CD4-positive, alpha-beta memory T cell (primary cell): Measurements from ENCODE around the gene ELAVL2. TPM values are rescaled to one million over a fixed set of nuclear protein-coding genes. Genes with fewer than 3 reads are reported as not detected.

ENCODE experiments used
- CTCF ChIA-PET: fragments of 350-600 bp; sonication (Branson Sonifier 250); formaldehyde crosslinking; loops from one replicate; lab custom pipeline; 2021; ENCODE audit warnings: inconsistent platforms; ENCODE audit not compliant: partially characterized antibody; lab: Charles Lee
- POLR2A ChIA-PET: fragments of 350-600 bp; sonication (Branson Sonifier 250); formaldehyde crosslinking; loops from one replicate; lab custom pipeline; 2021; ENCODE audit not compliant: partially characterized antibody; lab: Charles Lee
- DNase-seq, 5 donors: peaks; one replicate each; pipeline versions ENCODE4 v3.0.0 to v3.0.0-alpha.2; 2020 to 2022; ENCODE audit warnings: mixed read lengths in 1 of 5
- H3K27ac ChIP-seq: one replicate; pipeline ENCODE4 v1.7.0; 2013; ENCODE audit warnings: low read depth, low read length
- H3K27me3 ChIP-seq: 2 replicates; pipeline ENCODE4 v1.7.0; 2013; ENCODE audit warnings: mild to moderate bottlenecking, low read length, moderate library complexity; ENCODE audit not compliant: insufficient read depth
- H3K36me3 ChIP-seq: 2 replicates; pipeline ENCODE4 v1.7.0; 2013; ENCODE audit warnings: mild to moderate bottlenecking, low read length, moderate library complexity; ENCODE audit not compliant: insufficient read depth
- H3K4me1 ChIP-seq: 2 replicates; pipeline ENCODE4 v1.7.0; 2013; ENCODE audit warnings: mild to moderate bottlenecking, low read length, moderate library complexity; ENCODE audit not compliant: insufficient read depth
- H3K4me3 ChIP-seq, 2 donors: one replicate each; pipeline ENCODE4 v1.7.0; 2013; ENCODE audit warnings: low read length in 2 of 2, mild to moderate bottlenecking in 1 of 2
- H3K9me3 ChIP-seq, 2 donors: one replicate each; pipeline ENCODE4 v1.7.0; 2013; ENCODE audit warnings: low read length in 2 of 2, control low read depth in 1 of 2; ENCODE audit not compliant: control insufficient read depth in 1 of 2
- H3K27ac Mint-ChIP-seq, 7 donors: one replicate each; pipeline ENCODE4 v1.8.0; 2020 to 2021; ENCODE audit warnings: mixed read lengths in 7 of 7, mild to moderate bottlenecking in 6 of 7, inconsistent platforms in 3 of 7, moderate library complexity in 3 of 7
- H3K27me3 Mint-ChIP-seq, 2 donors: one replicate each; pipeline ENCODE4 v1.8.0; 2020 to 2021; ENCODE audit warnings: mixed read lengths in 2 of 2
- H3K36me3 Mint-ChIP-seq, 2 donors: one replicate each; pipeline ENCODE4 v1.8.0; 2020 to 2021; ENCODE audit warnings: mixed read lengths in 2 of 2, inconsistent platforms in 1 of 2, mild to moderate bottlenecking in 1 of 2
- H3K4me1 Mint-ChIP-seq, 4 donors: one replicate each; pipeline ENCODE4 v1.8.0; 2020 to 2021; ENCODE audit warnings: mixed read lengths in 4 of 4, mild to moderate bottlenecking in 1 of 4
- H3K4me3 Mint-ChIP-seq, 8 donors: one replicate each; pipeline ENCODE4 v1.8.0; 2020 to 2021; ENCODE audit warnings: mixed read lengths in 8 of 8, mild to moderate bottlenecking in 7 of 8, moderate library complexity in 6 of 8, inconsistent platforms in 3 of 8
- H3K9me3 Mint-ChIP-seq, 8 donors: one replicate each; pipeline ENCODE4 v1.8.0; 2020 to 2021; ENCODE audit warnings: mixed read lengths in 8 of 8, mild to moderate bottlenecking in 5 of 8, inconsistent platforms in 3 of 8, moderate library complexity in 1 of 8
- intact Hi-C: fragments of 100-400 bp; cut with micrococcal nuclease; formaldehyde crosslinking; loops from one replicate; pipeline ENCODE4 v1.15.1; 2023
- polyA plus RNA-seq, 2 donors: library from polyadenylated mRNA; unstranded; fragments of 300-500 nt; fragmentation: Illumina TruSeq; gene quantifications; one replicate each; pipeline ENCODE4 v1.2.3, GENCODE V29; 2021
- total RNA-seq, 2 experiments: library from RNA; stranded (reverse); gene quantifications; one replicate each; pipeline ENCODE4 v1.2.3, GENCODE V29; 2021

Gene ELAVL2
- total and polyA plus RNA-seq, 4 experiments from 2014 or later, result not detected

DNA sequence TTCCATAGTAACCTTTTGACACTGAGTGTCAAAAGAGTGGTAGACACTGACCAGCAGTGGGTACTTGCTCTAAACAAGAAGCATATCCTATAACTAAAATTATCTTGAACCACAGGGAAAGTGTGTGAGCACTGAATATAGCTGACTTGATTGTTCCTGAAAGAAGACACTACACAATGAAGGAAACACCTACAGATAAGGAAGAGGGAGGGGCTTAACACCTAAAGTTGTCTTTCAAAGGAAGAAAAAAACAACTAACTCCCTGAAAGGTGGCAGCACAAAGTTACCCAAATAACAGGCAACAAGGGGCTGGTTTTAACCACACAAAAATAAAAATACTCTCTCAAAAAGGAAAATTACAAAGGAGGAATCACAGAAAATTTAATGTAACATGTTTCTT is 6.6 kb downstream of the ELAVL2 start:
- intact Hi-C loops, result no loop called here
- Histone ChIP-seq H3K9me3 (no peaks in the 10 kb centered on the region), H3K27ac (no peak overlapping the region), H3K4me3 (no peak overlapping the region), H3K4me1 (no peaks in the 10 kb centered on the region), H3K36me3 (no peaks in the 10 kb centered on the region), H3K27me3 (peaks cover 5% of the 10 kb centered on the region)
- Mint-ChIP-seq H3K27me3 (peaks cover 13 to 15% of the 10 kb centered on the region in 2 donors), H3K4me3 (no peak overlapping the region), H3K9me3 (peaks cover 0 to 32% (median 25%) of the 10 kb centered on the region in 8 donors), H3K4me1 (no peaks in the 10 kb centered on the region), H3K36me3 (no peaks in the 10 kb centered on the region), H3K27ac (no peak overlapping the region)
- DNase-seq, result no peak
- POLR2A ChIA-PET, result no interaction called here
- CTCF ChIA-PET, result no interaction called here

DNA sequence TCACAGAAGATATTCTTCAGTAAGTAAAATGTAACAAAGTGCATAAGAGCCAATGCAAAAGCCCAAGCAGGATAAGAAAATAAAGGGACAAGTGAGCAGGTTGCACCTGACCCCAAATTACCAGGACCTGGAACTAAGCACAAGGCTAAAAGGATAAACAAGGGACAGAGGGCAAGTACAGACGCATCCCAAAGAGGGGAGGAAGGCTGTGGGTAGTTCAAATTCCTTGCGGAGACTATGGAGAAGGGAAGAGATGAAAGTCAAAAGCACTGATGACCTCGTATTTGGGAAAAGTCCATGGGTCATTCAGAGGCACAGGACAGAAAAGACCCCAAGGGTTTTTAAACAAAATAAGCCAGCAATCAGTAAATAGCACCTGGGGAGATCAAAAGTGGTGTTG is 11.8 kb downstream of the ELAVL2 start:
- Mint-ChIP-seq H3K9me3 (peaks cover 3 to 28% (median 11%) of the 10 kb centered on the region in 8 donors), H3K4me3 (no peak overlapping the region), H3K27me3 (peaks cover 1 to 2% of the 10 kb centered on the region in 2 donors), H3K27ac (no peak overlapping the region), H3K4me1 (no peaks in the 10 kb centered on the region), H3K36me3 (no peaks in the 10 kb centered on the region)
- intact Hi-C loops, result no loop called here
- Histone ChIP-seq H3K27me3 (no peaks in the 10 kb centered on the region), H3K27ac (no peak overlapping the region), H3K4me1 (no peaks in the 10 kb centered on the region), H3K36me3 (no peaks in the 10 kb centered on the region), H3K9me3 (no peaks in the 10 kb centered on the region), H3K4me3 (no peak overlapping the region)
- DNase-seq, result no peak
- ChIA-PET CTCF (no interaction called here), POLR2A (no interaction called here)

DNA sequence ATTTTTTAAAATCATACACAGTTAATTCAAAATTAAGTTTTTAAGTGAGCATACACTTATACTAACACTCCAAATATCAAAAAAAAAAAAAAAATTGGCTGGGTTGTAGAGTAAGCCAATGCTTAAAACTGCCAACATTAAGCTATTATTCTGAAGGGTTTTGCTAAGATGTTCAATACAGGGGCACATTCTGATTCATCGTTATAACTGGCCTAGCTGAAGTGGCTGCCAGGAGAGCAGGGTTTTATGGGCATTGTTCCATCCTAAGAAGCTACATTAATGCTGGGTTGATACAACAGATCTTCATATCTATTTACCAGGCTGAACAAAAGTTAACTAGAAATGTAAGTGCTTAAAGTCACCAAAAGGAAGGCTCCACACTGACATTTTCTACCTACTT is 13.4 kb downstream of the ELAVL2 start:
- intact Hi-C loops, result no loop called here

DNA sequence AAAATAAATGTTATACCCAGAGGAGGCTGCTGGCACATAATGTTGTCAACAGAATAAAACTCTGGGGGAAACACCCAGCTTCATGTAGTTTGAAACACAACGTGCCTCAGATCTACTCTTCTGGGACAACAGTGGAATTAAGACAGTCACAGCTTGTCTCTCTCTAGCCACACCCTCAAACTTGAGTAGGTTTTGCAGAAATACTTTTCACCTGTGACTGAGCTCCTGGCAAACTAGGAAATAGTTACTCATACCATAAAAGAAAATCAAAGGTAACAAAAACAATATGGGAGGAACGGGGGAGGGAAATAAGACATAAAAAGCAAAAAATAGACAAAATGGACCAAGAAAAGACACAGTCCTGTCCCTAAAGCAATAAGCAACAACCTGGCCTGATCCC is 14.4 kb downstream of the ELAVL2 start:
- Mint-ChIP-seq H3K36me3 (no peaks in the 10 kb centered on the region), H3K27me3 (no peaks in the 10 kb centered on the region), H3K4me1 (no peaks in the 10 kb centered on the region), H3K9me3 (peaks cover 0 to 20% (median 5%) of the 10 kb centered on the region in 8 donors), H3K27ac (no peak overlapping the region), H3K4me3 (no peak overlapping the region)
- Histone ChIP-seq H3K4me1 (no peaks in the 10 kb centered on the region), H3K36me3 (no peaks in the 10 kb centered on the region), H3K27ac (no peak overlapping the region), H3K4me3 (no peak overlapping the region), H3K9me3 (no peaks in the 10 kb centered on the region), H3K27me3 (no peaks in the 10 kb centered on the region)
- POLR2A ChIA-PET, result no interaction called here
- intact Hi-C loops, result no loop called here
- no peak for DNase-seq
- CTCF ChIA-PET, result no interaction called here

More for the DNA sequence above, 13.4 kb downstream of the ELAVL2 start:
- H3K9me3 Mint-ChIP-seq, result peaks cover 0 to 20% (median 5%) of the 10 kb centered on the region in 8 donors
- H3K9me3 ChIP-seq, result no peaks in the 10 kb centered on the region
- ChIA-PET POLR2A (no interaction called here), CTCF (no interaction called here)
- H3K27ac ChIP-seq, result no peak overlapping the region
- H3K36me3 Mint-ChIP-seq, result no peaks in the 10 kb centered on the region
- no peak overlapping the region for H3K4me3 ChIP-seq
- H3K27me3 ChIP-seq, result no peaks in the 10 kb centered on the region
- no peak overlapping the region for H3K4me3 Mint-ChIP-seq
- no peaks in the 10 kb centered on the region for H3K4me1 Mint-ChIP-seq
- no peak overlapping the region for H3K27ac Mint-ChIP-seq
- H3K27me3 Mint-ChIP-seq, result no peaks in the 10 kb centered on the region
- DNase-seq, result no peak
- no peaks in the 10 kb centered on the region for H3K36me3 ChIP-seq
- no peaks in the 10 kb centered on the region for H3K4me1 ChIP-seq

DNA sequence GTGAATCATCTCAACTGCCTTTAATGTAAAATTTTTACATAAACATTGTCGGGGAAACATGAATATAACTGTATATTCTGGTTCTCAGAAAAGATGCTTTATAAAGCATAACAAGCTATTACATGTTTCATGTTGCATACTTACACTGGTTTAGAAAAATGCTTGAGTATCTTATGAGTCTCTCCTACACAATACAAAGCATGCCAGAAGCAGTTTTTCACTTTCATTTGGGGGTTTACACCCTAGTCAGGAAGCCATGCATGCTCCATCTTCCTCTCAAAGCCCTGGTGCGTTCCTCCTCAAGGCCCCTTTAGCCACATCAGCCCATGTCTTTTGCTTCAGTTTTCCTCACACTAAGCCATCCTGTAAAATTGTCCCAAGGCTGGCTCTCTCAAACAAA is 22.8 kb downstream of the ELAVL2 start:
- no peaks in the 10 kb centered on the region for H3K4me1 Mint-ChIP-seq
- no peaks in the 10 kb centered on the region for H3K36me3 Mint-ChIP-seq
- no peak for DNase-seq

DNA sequence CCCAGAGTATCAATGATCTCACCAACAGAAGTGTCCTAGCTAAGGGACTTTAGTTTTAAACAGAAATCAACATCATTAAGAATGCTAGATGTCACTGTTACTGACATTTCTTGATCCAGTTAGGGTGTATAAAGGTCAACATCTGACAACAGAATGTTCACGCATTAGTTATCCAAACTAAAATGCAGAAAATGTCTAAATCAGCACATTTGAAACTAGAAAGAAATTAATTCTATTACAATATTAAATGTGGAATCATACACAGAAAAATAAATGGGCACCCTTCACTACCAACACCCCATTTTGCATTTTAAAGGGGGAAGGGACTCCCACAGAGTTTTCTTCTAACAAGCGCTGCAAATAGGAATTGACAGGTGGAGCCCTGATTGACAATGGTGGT is 24.5 kb downstream of the ELAVL2 start:
- intact Hi-C loops, result no loop called here
- Histone ChIP-seq H3K27ac (no peak overlapping the region), H3K9me3 (no peaks in the 10 kb centered on the region), H3K4me3 (no peak overlapping the region), H3K27me3 (no peaks in the 10 kb centered on the region), H3K4me1 (no peaks in the 10 kb centered on the region), H3K36me3 (no peaks in the 10 kb centered on the region)
- Mint-ChIP-seq H3K4me1 (no peaks in the 10 kb centered on the region), H3K9me3 (peaks cover 0 to 11% (median 5%) of the 10 kb centered on the region in 8 donors), H3K27me3 (no peaks in the 10 kb centered on the region), H3K4me3 (no peak overlapping the region), H3K27ac (no peak overlapping the region), H3K36me3 (no peaks in the 10 kb centered on the region)
- ChIA-PET CTCF (no interaction called here), POLR2A (no interaction called here)
- no peak for DNase-seq

More for the DNA sequence above, 22.8 kb downstream of the ELAVL2 start:
- H3K9me3 Mint-ChIP-seq, result peaks cover 0 to 8% (median 4%) of the 10 kb centered on the region in 8 donors
- POLR2A ChIA-PET, result no interaction called here
- Histone ChIP-seq H3K36me3 (no peaks in the 10 kb centered on the region), H3K27ac (no peak overlapping the region), H3K4me1 (no peaks in the 10 kb centered on the region), H3K9me3 (no peaks in the 10 kb centered on the region), H3K27me3 (no peaks in the 10 kb centered on the region), H3K4me3 (no peak overlapping the region)
- no peak overlapping the region for H3K4me3 Mint-ChIP-seq
- no peak overlapping the region for H3K27ac Mint-ChIP-seq
- intact Hi-C loops, result no loop called here
- CTCF ChIA-PET, result no interaction called here
- no peaks in the 10 kb centered on the region for H3K27me3 Mint-ChIP-seq

DNA sequence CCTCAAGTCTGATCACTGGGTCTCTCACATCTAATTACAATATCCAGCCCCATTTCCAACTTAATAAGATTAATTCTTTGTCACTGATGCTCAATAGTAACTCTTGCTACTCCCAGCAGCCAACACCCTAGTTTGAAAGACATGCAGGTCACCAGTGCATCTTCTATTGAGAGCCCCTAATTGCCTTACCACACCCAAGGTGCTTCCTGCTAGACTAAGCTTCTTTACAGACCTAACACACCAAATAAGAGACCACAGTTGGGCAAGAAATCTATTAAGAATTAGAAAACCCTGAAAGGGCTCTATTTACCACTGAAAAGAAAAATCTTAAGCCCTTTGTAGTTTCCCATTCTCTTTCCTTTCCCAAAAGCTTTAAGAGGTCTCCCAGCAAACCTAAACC is 26.5 kb downstream of the ELAVL2 start:
- no peaks in the 10 kb centered on the region for H3K4me1 ChIP-seq
- ChIA-PET POLR2A (no interaction called here), CTCF (no interaction called here)
- Mint-ChIP-seq H3K27ac (no peak overlapping the region), H3K4me1 (no peaks in the 10 kb centered on the region), H3K4me3 (no peak overlapping the region), H3K27me3 (no peaks in the 10 kb centered on the region), H3K36me3 (no peaks in the 10 kb centered on the region), H3K9me3 (peaks cover 0 to 11% (median 7%) of the 10 kb centered on the region in 8 donors)
- DNase-seq, result no peak
- H3K27me3 ChIP-seq, result no peaks in the 10 kb centered on the region
- H3K36me3 ChIP-seq, result no peaks in the 10 kb centered on the region
- no peak overlapping the region for H3K4me3 ChIP-seq
- no peak overlapping the region for H3K27ac ChIP-seq
- no peaks in the 10 kb centered on the region for H3K9me3 ChIP-seq
- intact Hi-C loops, result no loop called here

DNA sequence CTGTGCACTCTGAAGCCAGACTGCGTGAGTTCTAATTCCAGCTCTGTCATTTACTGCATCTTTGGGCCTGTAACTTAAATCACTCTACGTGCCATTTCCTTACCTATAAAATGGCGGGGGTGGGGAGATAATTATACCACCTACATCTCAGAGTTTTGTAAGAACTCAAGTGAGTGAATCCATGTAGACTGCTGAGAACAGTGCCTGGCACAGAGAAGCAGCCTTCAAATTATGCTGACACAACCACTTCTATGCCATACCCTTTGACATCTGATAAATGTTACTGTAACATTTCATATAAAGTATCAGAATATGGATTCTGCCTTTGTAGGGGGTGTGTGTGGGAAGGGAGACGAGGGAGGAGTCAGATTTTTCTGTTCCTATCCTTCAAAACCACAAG is 27.7 kb downstream of the ELAVL2 start:
- H3K4me3 ChIP-seq, result no peak overlapping the region
- no peak overlapping the region for H3K27ac ChIP-seq
- Mint-ChIP-seq H3K27me3 (no peaks in the 10 kb centered on the region), H3K9me3 (peaks cover 0 to 10% (median 6%) of the 10 kb centered on the region in 8 donors), H3K36me3 (no peaks in the 10 kb centered on the region), H3K4me1 (no peaks in the 10 kb centered on the region), H3K4me3 (no peak overlapping the region), H3K27ac (no peak overlapping the region)
- DNase-seq, result no peak
- ChIA-PET CTCF (no interaction called here), POLR2A (no interaction called here)
- H3K27me3 ChIP-seq, result no peaks in the 10 kb centered on the region
- H3K36me3 ChIP-seq, result no peaks in the 10 kb centered on the region
- H3K9me3 ChIP-seq, result no peaks in the 10 kb centered on the region
- no peaks in the 10 kb centered on the region for H3K4me1 ChIP-seq
- intact Hi-C loops, result no loop called here
